Measurements from ENCODE around the gene MPL.
"Not testable (repeated sequence)": the region's sequence is repeated elsewhere in the genome, so short reads cannot be mapped to it uniquely, and the experiment has no call there.

The MPL gene

GRCh38 chr1:43358121-43358745 lies 20.6 kb downstream of the MPL start:
- peak; percentile 69 for DNase-seq

- DNase-seq: peak; percentile 100
These were observed 21.4 kb downstream of the MPL start, which contains the start of gene CDC20 for GRCh38 chr1:43358746-43359693. Gene CDC20 (plus strand): TSS chr1:43358981. CDS start chr1:43359216, 235 bp downstream.

GRCh38 chr1:43359696-43360095 lies 22.1 kb downstream of the MPL start:
- no peak for DNase-seq

- DNase-seq: no peak
These were observed 23.0 kb downstream of the MPL start for GRCh38 chr1:43360616-43361015.

- DNase-seq: no peak
These were observed 25.8 kb downstream of the MPL start for GRCh38 chr1:43363283-43363934.

GRCh38 chr1:43363935-43364525 lies 26.4 kb downstream of the MPL start:
- DNase-seq: no peak

GRCh38 chr1:43365678-43366077 lies 28.1 kb downstream of the MPL start:
- no peak for DNase-seq

GRCh38 chr1:43366179-43366578 lies 28.6 kb downstream of the MPL start:
- DNase-seq: peak; percentile 90

GRCh38 chr1:43366601-43367025 lies 29.0 kb downstream of the MPL start:
- DNase-seq: peak; percentile 60

- DNase-seq: peak; percentile 68
These were observed 29.6 kb downstream of the MPL start for GRCh38 chr1:43367026-43367903.

GRCh38 chr1:43367904-43368645 lies 30.5 kb downstream of the MPL start, which contains the start of gene ELOVL1:
Gene ELOVL1 (minus strand): TSS chr1:43368011. CDS start chr1:43365609, 2,402 bp downstream.
- DNase-seq: peak; percentile 96

- DNase-seq: no peak
These were observed 31.0 kb downstream of the MPL start for GRCh38 chr1:43368646-43369020.

- not testable (repeated sequence) for DNase-seq
These were observed 32.2 kb downstream of the MPL start for GRCh38 chr1:43369779-43370178.

GRCh38 chr1:43370564-43370963 lies 32.9 kb downstream of the MPL start:
- DNase-seq: no peak

GRCh38 chr1:43372172-43372571 lies 34.6 kb downstream of the MPL start:
- DNase-seq: no peak

GRCh38 chr1:43373066-43373940 lies 35.7 kb downstream of the MPL start:
- no peak for DNase-seq

GRCh38 chr1:43376723-43377235 lies 39.2 kb downstream of the MPL start:
- no peak for DNase-seq

- no peak for DNase-seq
These were observed 40.2 kb downstream of the MPL start for GRCh38 chr1:43377831-43378230.

GRCh38 chr1:43379476-43379875 lies 41.9 kb downstream of the MPL start:
- no peak for DNase-seq

GRCh38 chr1:43381612-43382011 lies 44.0 kb downstream of the MPL start:
- DNase-seq: no peak

All from islet precursor cell (in vitro differentiated cells).